IMR-90 (cell line): ENCODE results near the gene TNN. TPM values are rescaled to one million over a fixed set of nuclear protein-coding genes. Genes with fewer than 3 reads are reported as not detected.

Experiments
- ATAC-seq: fragments of 200-7000 bp; cut with Tn5 transposase; 2 replicates; pipeline ENCODE4 v1.9.1; 2020; ENCODE audit warnings: low read depth, mild to moderate bottlenecking, moderate library complexity
- BruUV-seq: library from RNA; stranded (reverse); fragments of 400-500 nt; replicated peaks from 2 replicates; lab custom pipeline; 2021; lab: Mats Ljungman, UMichigan
- CTCF ChIA-PET: fragments of 300-600 bp; formaldehyde crosslinking; extraction: SDS; loops from one replicate; lab custom pipeline; 2021; ENCODE audit warnings: antibody characterized with exemption; lab: Yijun Ruan, JAX
- POLR2A ChIA-PET: fragments of 300-600 bp; sonication (Branson Sonifier 250); formaldehyde crosslinking; loops from one replicate; lab custom pipeline; 2022; ENCODE audit warnings: antibody characterized with exemption; ENCODE audit not compliant: unreplicated experiment; lab: Charles Lee
- DNase-seq: peaks from one replicate; pipeline ENCODE4 v3.0.0; 2013
- H2AFZ ChIP-seq: replicated peaks from 2 replicates; pipeline ENCODE3; 2013; ENCODE audit warnings: low read length, mild to moderate bottlenecking; ENCODE audit not compliant: poor library complexity
- H2AK5ac ChIP-seq: 2 replicates; pipeline ENCODE4 v1.6.1; 2013; ENCODE audit warnings: low read depth, low read length, inconsistent platforms
- H2AK9ac ChIP-seq: replicated peaks from 2 replicates; pipeline ENCODE3; 2013; ENCODE audit warnings: mild to moderate bottlenecking, low read depth, low read length, moderate library complexity; ENCODE audit not compliant: poor library complexity
- H2BK120ac ChIP-seq: 2 replicates; pipeline ENCODE4 v1.6.1; 2013; ENCODE audit warnings: low read depth, low read length, inconsistent platforms
- H2BK15ac ChIP-seq: 3 replicates; pipeline ENCODE4 v1.6.1; 2013; ENCODE audit warnings: low read depth, low read length, inconsistent platforms
- H2BK20ac ChIP-seq: 2 replicates; pipeline ENCODE4 v1.6.1; 2013; ENCODE audit warnings: low read depth, mild to moderate bottlenecking, inconsistent platforms, low read length, moderate library complexity
- H2BK5ac ChIP-seq: 2 replicates; pipeline ENCODE4 v1.6.1; 2013; ENCODE audit warnings: mild to moderate bottlenecking, low read depth, low read length, inconsistent platforms; ENCODE audit not compliant: poor library complexity, severe bottlenecking
- H3K14ac ChIP-seq: replicated peaks from 2 replicates; pipeline ENCODE4 v1.6.1; 2013; ENCODE audit warnings: low read depth, low read length, inconsistent platforms
- H3K18ac ChIP-seq: 2 replicates; pipeline ENCODE4 v1.6.1; 2013; ENCODE audit warnings: low read depth, low read length, control low read depth
- H3K23ac ChIP-seq: 2 replicates; pipeline ENCODE4 v1.6.1; 2013; ENCODE audit warnings: low read depth, low read length, inconsistent platforms
- H3K27ac ChIP-seq: 2 replicates; pipeline ENCODE4 v1.5.1; 2013; ENCODE audit warnings: mild to moderate bottlenecking, control low read depth, low read length; ENCODE audit not compliant: insufficient read depth
- H3K27me3 ChIP-seq: 2 replicates; pipeline ENCODE4 v1.6.1; 2013; ENCODE audit warnings: low read length; ENCODE audit not compliant: control insufficient read depth, insufficient read depth
- H3K36me3 ChIP-seq: 2 replicates; pipeline ENCODE4 v1.6.1; 2013; ENCODE audit warnings: low read length, mixed read lengths; ENCODE audit not compliant: control insufficient read depth, insufficient read depth
- H3K4ac ChIP-seq: 2 replicates; pipeline ENCODE4 v1.6.1; 2013; ENCODE audit warnings: low read depth, low read length, inconsistent platforms
- H3K4me1 ChIP-seq: 2 replicates; pipeline ENCODE4 v1.6.1; 2013; ENCODE audit warnings: low read length, mixed read lengths; ENCODE audit not compliant: control insufficient read depth, insufficient read depth
- H3K4me2 ChIP-seq: 2 replicates; pipeline ENCODE4 v1.6.1; 2013; ENCODE audit warnings: low read depth, mild to moderate bottlenecking, control low read depth, low read length, moderate library complexity
- H3K4me3 ChIP-seq: 2 replicates; pipeline ENCODE4 v1.5.1; 2013; ENCODE audit warnings: low read depth, mild to moderate bottlenecking, control low read depth, low read length, moderate library complexity; ENCODE audit not compliant: insufficient read depth
- H3K56ac ChIP-seq: 2 replicates; pipeline ENCODE4 v1.6.1; 2013; ENCODE audit warnings: low read length, inconsistent platforms; ENCODE audit not compliant: insufficient read depth; ENCODE audit errors: extremely low read depth
- H3K79me1 ChIP-seq, 2 experiments: 2 replicates each; pipeline ENCODE4 v1.6.1; 2013; ENCODE audit warnings: low read length in 2 of 2, inconsistent platforms in 1 of 2, low read depth in 1 of 2
- H3K9ac ChIP-seq: 2 replicates; pipeline ENCODE4 v1.6.1; 2013; ENCODE audit warnings: low read depth, low read length, control low read depth
- H3K9me1 ChIP-seq: 2 replicates; pipeline ENCODE4 v1.6.1; 2013; ENCODE audit warnings: low read length, inconsistent platforms; ENCODE audit not compliant: insufficient read depth
- H3K9me3 ChIP-seq: 2 replicates; pipeline ENCODE4 v1.6.1; 2013; ENCODE audit warnings: low read length; ENCODE audit not compliant: control insufficient read depth, insufficient read depth
- H4K20me1 ChIP-seq: 2 replicates; pipeline ENCODE4 v1.6.1; 2013; ENCODE audit warnings: low read length, inconsistent platforms; ENCODE audit not compliant: insufficient read depth
- H4K5ac ChIP-seq: 2 replicates; pipeline ENCODE4 v1.6.1; 2013; ENCODE audit warnings: mild to moderate bottlenecking, low read depth, low read length, control low read depth
- H4K8ac ChIP-seq, 2 experiments: 2 replicates each; pipeline ENCODE4 v1.6.1; 2013; ENCODE audit warnings: low read depth in 2 of 2, low read length in 2 of 2, control low read depth in 1 of 2, inconsistent platforms in 1 of 2
- H4K91ac ChIP-seq: 2 replicates; pipeline ENCODE4 v1.6.1; 2013; ENCODE audit warnings: low read depth, low read length, inconsistent platforms; ENCODE audit not compliant: insufficient read depth
- CHD1 ChIP-seq: IDR thresholded peaks from 2 replicates; pipeline ENCODE4 v1.6.1; 2012; ENCODE audit warnings: low read depth, low read length, improper control_type of control experiment
- MAFK ChIP-seq: IDR thresholded peaks from 2 replicates; pipeline ENCODE4 v1.6.1; 2012; ENCODE audit warnings: low read depth, low read length, improper control_type of control experiment
- MAZ ChIP-seq: IDR thresholded peaks from 2 replicates; pipeline ENCODE4 v1.6.1; 2012; ENCODE audit warnings: low read depth, mild to moderate bottlenecking, low read length, improper control_type of control experiment, moderate library complexity, borderline replicate concordance
- RAD21 ChIP-seq: IDR thresholded peaks from 2 replicates; pipeline ENCODE4 v1.6.1; 2012; ENCODE audit warnings: low read length, improper control_type of control experiment
- WGBS, 2 experiments: methylation state at CpG; one replicate each; pipeline versions ENCODE4 v1.1.5 to v1.1.7; 2013; ENCODE audit warnings: missing lambda C conversion rate in 2 of 2; ENCODE audit not compliant: insufficient read length in 1 of 2; ENCODE audit errors: extremely low coverage in 2 of 2; 5-methylcytosine and 5-hydroxymethylcytosine counted together
- dilution Hi-C: fragments of 300-500 bp; cut with HindIII; formaldehyde crosslinking; loops from one replicate; pipeline ENCODE4 v1.14.3; 2018; ENCODE audit warnings: low sequenced_read_pairs; ENCODE audit not compliant: unreplicated experiment
- in situ Hi-C: fragments of 300-500 bp; cut with MboI; formaldehyde crosslinking; loops from 3 replicates; pipeline ENCODE4 v1.14.3; 2019; ENCODE audit warnings: low sequenced_read_pairs, inconsistent platforms, mixed read lengths
- intact Hi-C: fragments of 100-400 bp; cut with micrococcal nuclease; formaldehyde crosslinking; loops from 2 replicates; pipeline ENCODE4 v1.10.0; 2022
- polyA plus RNA-seq, 3 experiments: library from polyadenylated mRNA; depleted of rRNA; stranded (reverse); fragments of >200 nt; gene quantifications; 2 replicates each; pipeline ENCODE4 v1.2.3, GENCODE V29; 2012; ENCODE audit warnings: low replicate concordance in 1 of 3
- total RNA-seq: library from RNA; depleted of rRNA; stranded (reverse); fragments of >200 nt; gene quantifications from 2 replicates; pipeline ENCODE4 v1.2.3, GENCODE V29; 2012

Gene TNN
- total and polyA plus RNA-seq, 2 of the 4 experiments (the other 2 are of a cell fraction): not detected

DNA sequence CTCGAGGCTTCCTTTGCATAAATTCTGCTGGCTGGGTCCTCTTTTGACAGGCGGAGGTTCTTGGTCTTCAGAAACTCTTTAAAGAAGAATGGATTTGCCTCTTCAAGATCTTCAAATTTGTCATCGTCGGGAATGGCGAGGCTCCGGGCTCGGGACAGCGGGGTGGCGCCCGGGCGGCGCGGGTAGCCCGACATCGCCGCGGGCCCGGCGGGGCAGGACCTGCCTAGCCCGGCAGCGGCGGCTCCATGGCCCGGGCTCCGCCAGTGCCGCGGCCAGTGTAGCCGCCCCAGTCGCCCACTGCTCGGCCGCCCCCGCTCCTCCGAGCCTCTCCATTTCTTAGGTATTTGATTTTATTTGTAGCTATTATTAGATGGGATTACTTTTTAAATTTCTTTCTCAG is 22.1 kb upstream of the TNN start:
- Histone ChIP-seq H3K79me1 (no peaks in the 10 kb centered on the region), H4K5ac (no peak overlapping the region), H2BK20ac (no peak overlapping the region), H3K4me3 (no peak overlapping the region), H3K4ac (no peak overlapping the region), H3K4me2 (no peak overlapping the region), H2BK5ac (no peak overlapping the region), H4K8ac (no peak overlapping the region), H3K56ac (no peak overlapping the region), H2BK120ac (no peak overlapping the region), H4K20me1 (no peaks in the 10 kb centered on the region), H2BK15ac (no peak overlapping the region), H4K91ac (no peak overlapping the region), H3K27me3 (no peaks in the 10 kb centered on the region), H2AK5ac (no peak overlapping the region), H3K9me3 (no peaks in the 10 kb centered on the region), H2AK9ac (no peak overlapping the region), H3K4me1 (no peaks in the 10 kb centered on the region), H3K36me3 (no peaks in the 10 kb centered on the region), H3K27ac (no peak overlapping the region), H3K18ac (no peak overlapping the region), H3K14ac (no peak overlapping the region), H2AFZ (no peak overlapping the region), H3K23ac (no peak overlapping the region), H3K9ac (no peak overlapping the region), H3K9me1 (no peaks in the 10 kb centered on the region)
- no peak for ATAC-seq
- no peak for DNase-seq
- CTCF ChIA-PET: no interaction called here
- in situ Hi-C loops: no loop called here
- TF ChIP-seq MAFK (no peak), CHD1 (no peak), RAD21 (no peak), MAZ (no peak)
- WGBS, 2 experiments: 89% methylated on average over 3 of the region's 32 CpGs; no CpG with 5 or more reads in 1 of the 2 experiments
- intact Hi-C loops: no loop called here
- dilution Hi-C loops: no loop called here
- no TSS peak for BruUV-seq
- POLR2A ChIA-PET: no interaction called here
